GM12865 (cell line): ENCODE measurements around the gene WLS.
"Not testable (repeated sequence)": the region's sequence is repeated elsewhere in the genome, so short reads cannot be mapped to it uniquely, and the experiment has no call there.

Experiments used
- DNase-seq: peaks from one replicate; pipeline ENCODE4 v3.0.0; 2010; ENCODE audit warnings: low read depth
- H3K4me3 ChIP-seq: 2 replicates; pipeline ENCODE4 v1.5.1; 2011; ENCODE audit warnings: mild to moderate bottlenecking, low read depth, low read length, control low read depth
- TF ChIP-seq, protein P1 (sequence below): IDR thresholded peaks from 2 replicates; pipeline ENCODE4 v1.5.1; 2011; ENCODE audit warnings: low read length, control low read depth, low read depth, inconsistent platforms; ENCODE audit not compliant: insufficient read depth; ENCODE audit errors: missing control alignments

WLS gene

DNA sequence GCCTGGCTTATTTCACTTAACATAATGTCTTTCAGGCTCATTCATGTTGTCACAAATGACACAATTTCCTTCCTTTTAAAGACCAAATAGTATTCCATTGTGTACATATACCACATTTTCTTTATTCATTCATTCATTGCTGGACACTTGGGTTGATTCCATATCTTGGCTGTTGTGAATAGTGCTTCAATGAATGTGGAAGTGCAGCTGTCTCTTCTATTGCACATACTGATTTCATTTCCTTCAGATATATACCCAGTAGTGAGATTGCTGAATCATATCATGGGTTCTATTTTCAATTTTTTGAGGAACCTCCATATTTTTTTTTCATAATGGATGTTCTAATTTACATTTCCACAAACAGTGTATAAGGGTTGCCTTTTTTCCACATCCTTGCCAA lies 38.6 kb upstream of the WLS start:
- H3K4me3 ChIP-seq = no peak overlapping the region
- no peak for DNase-seq
- TF ChIP-seq, protein P1, sequence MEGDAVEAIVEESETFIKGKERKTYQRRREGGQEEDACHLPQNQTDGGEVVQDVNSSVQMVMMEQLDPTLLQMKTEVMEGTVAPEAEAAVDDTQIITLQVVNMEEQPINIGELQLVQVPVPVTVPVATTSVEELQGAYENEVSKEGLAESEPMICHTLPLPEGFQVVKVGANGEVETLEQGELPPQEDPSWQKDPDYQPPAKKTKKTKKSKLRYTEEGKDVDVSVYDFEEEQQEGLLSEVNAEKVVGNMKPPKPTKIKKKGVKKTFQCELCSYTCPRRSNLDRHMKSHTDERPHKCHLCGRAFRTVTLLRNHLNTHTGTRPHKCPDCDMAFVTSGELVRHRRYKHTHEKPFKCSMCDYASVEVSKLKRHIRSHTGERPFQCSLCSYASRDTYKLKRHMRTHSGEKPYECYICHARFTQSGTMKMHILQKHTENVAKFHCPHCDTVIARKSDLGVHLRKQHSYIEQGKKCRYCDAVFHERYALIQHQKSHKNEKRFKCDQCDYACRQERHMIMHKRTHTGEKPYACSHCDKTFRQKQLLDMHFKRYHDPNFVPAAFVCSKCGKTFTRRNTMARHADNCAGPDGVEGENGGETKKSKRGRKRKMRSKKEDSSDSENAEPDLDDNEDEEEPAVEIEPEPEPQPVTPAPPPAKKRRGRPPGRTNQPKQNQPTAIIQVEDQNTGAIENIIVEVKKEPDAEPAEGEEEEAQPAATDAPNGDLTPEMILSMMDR = no peak

DNA sequence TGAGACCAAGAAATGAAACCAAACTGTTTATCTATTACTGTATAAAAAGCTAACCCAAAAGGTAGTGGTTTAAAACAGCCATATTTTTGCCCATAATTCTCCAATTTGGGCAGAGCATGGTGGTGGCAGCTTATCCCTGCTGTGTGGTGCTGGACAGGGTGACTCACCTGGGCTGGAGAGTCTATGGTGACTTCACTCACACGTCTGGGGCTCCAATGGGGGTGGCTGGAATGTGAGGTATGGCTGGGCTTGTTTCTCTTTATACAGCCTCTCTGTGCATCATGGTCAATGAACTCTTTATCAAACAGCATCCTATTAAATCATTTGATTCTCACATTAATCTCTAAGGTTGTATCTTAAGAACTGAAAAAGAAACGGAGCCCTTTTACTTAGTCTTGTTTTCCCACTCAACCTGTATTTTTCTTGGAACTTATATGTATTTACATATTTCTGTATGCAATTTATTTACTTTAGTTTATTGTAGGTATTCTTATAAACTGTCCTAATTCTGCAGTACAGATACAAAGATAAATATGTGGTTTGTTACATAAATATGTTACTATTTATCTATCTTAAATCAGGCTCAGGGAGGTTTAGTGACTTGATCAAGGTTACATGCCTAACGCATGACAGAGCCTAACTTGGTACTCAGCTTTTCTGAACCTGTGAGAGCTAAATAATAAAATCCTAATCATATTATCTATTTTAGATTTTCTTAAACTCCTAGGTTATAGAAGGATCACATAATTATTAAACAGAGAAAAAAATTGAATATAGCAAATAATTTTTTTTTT lies 37.5 kb upstream of the WLS start:
- TF ChIP-seq, protein P1 = no peak
- DNase-seq = no peak

DNA sequence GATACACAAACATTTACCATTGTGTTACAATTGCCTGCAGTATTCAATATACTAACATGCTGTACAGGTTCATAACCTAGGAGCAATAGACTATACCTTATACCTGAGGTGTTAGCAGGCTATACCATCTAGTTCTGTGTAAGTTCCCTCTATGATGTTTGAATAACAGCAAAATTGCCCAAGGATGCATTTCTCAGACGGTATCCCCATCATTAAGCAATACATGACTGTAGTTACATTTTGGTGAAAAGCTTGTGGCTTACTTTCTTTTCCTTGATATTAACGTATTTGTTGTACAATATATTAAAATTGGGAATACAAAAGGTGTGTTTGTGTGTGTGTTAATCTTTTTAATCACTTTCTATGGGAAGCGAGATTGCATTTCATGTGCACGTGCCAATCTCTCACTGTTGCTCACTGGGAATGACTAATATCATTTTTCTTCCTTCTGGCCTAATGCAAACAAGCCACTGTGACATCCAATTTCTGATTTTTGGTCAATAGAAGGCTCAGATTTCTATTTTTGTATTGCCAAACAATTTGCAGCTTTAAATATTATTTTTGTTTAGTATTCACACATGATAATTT lies 36.7 kb upstream of the WLS start:
- no peak overlapping the region for H3K4me3 ChIP-seq
- TF ChIP-seq, protein P1 = no peak
- DNase-seq = no peak

More for the DNA sequence above, 37.5 kb upstream of the WLS start:
- no peak overlapping the region for H3K4me3 ChIP-seq

DNA sequence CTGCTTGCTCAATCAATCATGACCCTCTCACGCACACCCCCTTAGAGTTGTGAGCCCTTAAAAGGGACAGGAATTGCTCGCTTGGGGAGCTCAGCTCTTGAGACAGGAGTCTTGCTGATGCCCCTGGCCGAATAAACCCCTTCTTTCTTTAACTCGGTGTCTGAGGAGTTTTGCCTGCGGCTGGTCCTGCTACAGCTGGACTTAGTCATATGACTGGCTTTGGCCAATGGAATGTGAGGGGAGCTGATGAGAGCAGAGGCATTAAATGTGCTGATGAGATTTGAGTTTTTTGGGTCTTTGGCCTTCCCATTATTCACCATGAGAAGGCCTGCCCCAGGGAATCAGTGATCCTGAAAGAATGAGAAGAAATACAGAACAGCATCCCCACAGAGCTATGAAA lies 24.5 kb upstream of the WLS start:
- not testable (repeated sequence) for DNase-seq, H3K4me3 ChIP-seq

DNA sequence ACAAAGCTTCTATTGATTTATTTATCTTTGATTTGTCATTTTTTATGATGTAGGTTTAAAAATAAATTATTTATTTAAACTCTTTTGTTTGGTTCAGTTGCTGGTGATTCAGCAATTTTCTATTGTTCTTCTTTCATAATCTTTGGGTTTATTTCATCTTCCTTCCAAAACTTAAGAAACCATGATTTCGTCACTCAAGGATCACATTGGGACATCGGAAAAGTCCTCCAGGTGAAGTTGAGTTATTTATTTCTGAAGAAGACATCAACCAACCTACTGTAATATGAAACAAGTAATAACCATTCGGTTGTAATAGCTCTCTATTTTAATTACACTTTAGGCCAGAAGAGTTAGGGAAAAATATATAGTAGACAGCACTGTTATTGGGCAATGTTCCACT lies 23.0 kb upstream of the WLS start:
- DNase-seq = no peak
- H3K4me3 ChIP-seq = no peak overlapping the region
- TF ChIP-seq, protein P1 = no peak

DNA sequence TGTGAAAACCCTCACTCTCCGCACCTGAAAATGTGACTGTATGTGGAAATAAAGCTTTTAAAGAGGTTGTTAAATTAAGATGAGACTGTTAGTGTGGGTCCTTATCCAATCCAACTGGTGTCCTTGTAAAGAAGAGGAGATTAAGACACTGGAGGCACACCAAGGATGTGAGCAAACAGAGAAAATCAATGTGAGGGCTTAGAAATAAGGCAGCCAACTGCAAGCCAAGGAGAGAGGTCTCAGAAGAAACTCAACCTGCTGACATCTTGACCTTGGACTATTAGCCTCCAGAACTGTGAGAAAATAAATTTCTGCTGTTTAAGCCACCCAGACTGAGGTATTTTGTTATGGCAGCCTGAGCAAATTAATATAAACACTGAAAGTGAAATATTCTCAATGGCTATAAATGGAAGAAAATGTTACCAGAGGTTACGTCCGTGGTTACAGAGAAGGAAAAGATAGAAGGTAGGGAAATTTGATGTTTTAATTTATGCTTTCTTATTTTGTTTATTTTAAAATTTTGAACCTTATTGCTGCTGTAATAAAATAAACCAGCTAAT lies 22.4 kb upstream of the WLS start:
- TF ChIP-seq, protein P1 = no peak
- no peak overlapping the region for H3K4me3 ChIP-seq
- no peak for DNase-seq

DNA sequence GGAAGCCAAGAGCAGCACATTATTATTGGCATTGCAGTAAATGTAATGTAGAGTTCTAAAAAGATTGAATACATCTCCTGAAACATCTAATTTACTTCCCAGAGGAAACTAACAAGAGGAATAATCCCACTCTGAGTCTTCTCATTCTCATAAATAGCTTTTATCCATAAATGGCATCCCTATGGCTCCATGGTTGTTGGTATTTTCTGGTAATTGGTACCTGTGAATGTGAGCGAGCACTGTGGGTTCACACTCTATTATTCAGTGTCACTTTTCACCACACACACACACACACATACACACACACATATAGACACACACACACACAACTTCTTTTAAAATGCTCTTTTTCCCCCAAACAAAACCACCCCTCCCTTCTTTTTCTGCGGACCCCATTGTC lies 4.7 kb upstream of the WLS start:
- no peak overlapping the region for H3K4me3 ChIP-seq
- TF ChIP-seq, protein P1 = no peak
- DNase-seq = no peak
